ENCODE results near the gene DNAH10. TPM values are rescaled to one million over a fixed set of nuclear protein-coding genes. Genes with fewer than 3 reads are reported as not detected.

DNAH10 gene
- total and polyA plus RNA-seq, 10 of the 15 experiments (the other 5 are each of a cell fraction or from before 2014, with no cell fraction given) = 0.01 to 0.32 (median 0.06) TPM

GRCh38 chr12:123744836-123745235, 17.3 kb upstream of the DNAH10 start:
- H2AFZ ChIP-seq (ENCODE audit: control insufficient read depth, low read depth, low read length) = no peak overlapping the region
- no peak overlapping the region for H3K27ac ChIP-seq (ENCODE audit: control insufficient read depth, insufficient read depth)
- ChIA-PET RAD21 (ENCODE audit: unreplicated experiment) (no interaction called here), CTCF (interaction anchor here (1.1 kb wide), 1 partner anchor 23 kb away, joined by 3 read pairs; no protein-coding TSS in a partner anchor), SMC1A (ENCODE audit: uncharacterized antibody, unreplicated experiment) (interaction anchor here (1.2 kb wide), 1 partner anchor 32 kb away, joined by 3 read pairs; the partner anchor contains the start of gene ATP6V0A2), POLR2A (interaction anchor here (1.0 kb wide), 1 partner anchor 19 kb away, joined by 3 read pairs; no protein-coding TSS in a partner anchor)
- H4K20me1 ChIP-seq (ENCODE audit: control insufficient read depth, insufficient read depth) = no peaks in the 10 kb centered on the region
- no peak for DNase-seq (ENCODE audit: low read depth, low spot score)
- H3K79me2 ChIP-seq (ENCODE audit: control insufficient read depth, insufficient read depth, low read length) = no peaks in the 10 kb centered on the region
- peaks cover 11 to 31% of the 10 kb centered on the region in 2 experiments for H3K36me3 ChIP-seq (ENCODE audit: control insufficient read depth in 2 of 2, insufficient read depth in 2 of 2, low read length in 1 of 2)
- intact Hi-C loops (cut with micrococcal nuclease; ENCODE audit: unreplicated experiment) = no loop called here
- BruUV-seq (replicated peaks) = no TSS peak
- H3K4me1 ChIP-seq (ENCODE audit: control insufficient read depth, insufficient read depth, low read length) = peaks cover 12% of the 10 kb centered on the region; the same call in 1 of the 2 replicates
- H3K27me3 ChIP-seq (replicated peaks in 1 of 2; ENCODE audit: control insufficient read depth in 2 of 2, insufficient read depth in 2 of 2, low read length in 1 of 2) = no peaks in the 10 kb centered on the region
- no peak overlapping the region for H3K4me3 ChIP-seq
- WGBS (ENCODE audit: insufficient coverage, insufficient replicate concordance, low lambda C conversion rate, missing lambda C conversion rate) = 92% methylated on average over 12 of the region's 12 CpGs
- no peaks in the 10 kb centered on the region for H3K9me3 ChIP-seq (replicated peaks; ENCODE audit: control insufficient read depth, insufficient read depth, low read length)
- H3K4me2 ChIP-seq (ENCODE audit: control insufficient read depth, insufficient read depth) = no peak overlapping the region
- no peak for TF ChIP-seq TBL1XR1 (IDR thresholded peaks at IDR 0.05; ENCODE audit: low read depth, low read length)
- no peak for TF ChIP-seq CREM (IDR thresholded peaks at IDR 0.05; ENCODE audit: low read depth)
- TF ChIP-seq ZNF24 (IDR thresholded peaks at IDR 0.05) = no peak
- no peak for TF ChIP-seq RCOR1 (conservative IDR thresholded peaks at IDR 0.05; ENCODE audit: low read depth, low read length)
- no peak for TF ChIP-seq RELA (IDR thresholded peaks at IDR 0.05; ENCODE audit: borderline replicate concordance, partially characterized antibody)
- TF ChIP-seq TAF1 (IDR thresholded peaks at IDR 0.05; ENCODE audit: borderline replicate concordance, low read depth, low read length) = no peak
- no peak overlapping the region for H3K9ac ChIP-seq (ENCODE audit: control insufficient read depth, insufficient read depth, low read length)
- ATAC-seq = no peak
- FAIRE-seq = no peak
- in situ Hi-C loops (cut with MboI) = no loop called here

GRCh38 chr12:123747309-123747708, 14.8 kb upstream of the DNAH10 start:
- intact Hi-C loops (cut with micrococcal nuclease; ENCODE audit: unreplicated experiment) = no loop called here
- POLR2A ChIA-PET = interaction anchor here (1.0 kb wide), 1 partner anchor 9 kb away, joined by 3 read pairs; no protein-coding TSS in a partner anchor
- Histone ChIP-seq H2AFZ (ENCODE audit: control insufficient read depth, low read depth, low read length) (no peak overlapping the region), H3K27me3 (replicated peaks in 1 of 2; ENCODE audit: control insufficient read depth in 2 of 2, insufficient read depth in 2 of 2, low read length in 1 of 2) (no peaks in the 10 kb centered on the region), H3K4me1 (ENCODE audit: control insufficient read depth, insufficient read depth, low read length) (peaks cover 8% of the 10 kb centered on the region; the same call in 1 of the 2 replicates), H3K4me2 (ENCODE audit: control insufficient read depth, insufficient read depth) (no peak overlapping the region), H3K4me3 (no peak overlapping the region), H3K27ac (ENCODE audit: control insufficient read depth, insufficient read depth) (no peak overlapping the region), H3K9me3 (replicated peaks; ENCODE audit: control insufficient read depth, insufficient read depth, low read length) (no peaks in the 10 kb centered on the region), H3K36me3 (ENCODE audit: control insufficient read depth in 2 of 2, insufficient read depth in 2 of 2, low read length in 1 of 2) (peaks cover 13 to 29% of the 10 kb centered on the region in 2 experiments), H3K9ac (ENCODE audit: control insufficient read depth, insufficient read depth, low read length) (no peak overlapping the region), H4K20me1 (ENCODE audit: control insufficient read depth, insufficient read depth) (no peaks in the 10 kb centered on the region), H3K79me2 (ENCODE audit: control insufficient read depth, insufficient read depth, low read length) (no peaks in the 10 kb centered on the region)
- CTCF ChIA-PET = interaction anchor here (1.1 kb wide), 1 partner anchor 12 kb away, joined by 3 read pairs; no protein-coding TSS in a partner anchor
- BruUV-seq (replicated peaks) = no TSS peak
- SMC1A ChIA-PET (ENCODE audit: uncharacterized antibody, unreplicated experiment) = no interaction called here
- FAIRE-seq (no peak), DNase-seq (ENCODE audit: low read depth, low spot score) (no peak), ATAC-seq (no peak)
- WGBS (ENCODE audit: insufficient coverage, insufficient replicate concordance, low lambda C conversion rate, missing lambda C conversion rate) = 86% methylated on average over 5 of the region's 5 CpGs
- RAD21 ChIA-PET (ENCODE audit: unreplicated experiment) = interaction anchor here (2.0 kb wide), 1 partner anchor 33 kb away, joined by 4 read pairs; no protein-coding TSS in a partner anchor
- in situ Hi-C loops (cut with MboI) = no loop called here
- TF ChIP-seq HDAC2 (IDR thresholded peaks at IDR 0.05) (no peak), SREBF2 (IDR thresholded peaks at IDR 0.05; ENCODE audit: low read length) (no peak), RFX5 (IDR thresholded peaks at IDR 0.05; ENCODE audit: low read depth, low read length) (no peak), NFYB (IDR thresholded peaks at IDR 0.05; ENCODE audit: insufficient read depth, low read depth, low read length) (no peak), SMAD5 (IDR thresholded peaks at IDR 0.05; ENCODE audit: low read depth) (no peak), TCF12 (IDR thresholded peaks at IDR 0.05; ENCODE audit: low read depth, low read length) (no peak), ZBED1 (IDR thresholded peaks at IDR 0.05; ENCODE audit: borderline replicate concordance) (no peak), RBBP5 (conservative IDR thresholded peaks at IDR 0.05) (no peak), PAX8 (IDR thresholded peaks at IDR 0.05) (no peak)
- TF ChIP-seq, protein P1, sequence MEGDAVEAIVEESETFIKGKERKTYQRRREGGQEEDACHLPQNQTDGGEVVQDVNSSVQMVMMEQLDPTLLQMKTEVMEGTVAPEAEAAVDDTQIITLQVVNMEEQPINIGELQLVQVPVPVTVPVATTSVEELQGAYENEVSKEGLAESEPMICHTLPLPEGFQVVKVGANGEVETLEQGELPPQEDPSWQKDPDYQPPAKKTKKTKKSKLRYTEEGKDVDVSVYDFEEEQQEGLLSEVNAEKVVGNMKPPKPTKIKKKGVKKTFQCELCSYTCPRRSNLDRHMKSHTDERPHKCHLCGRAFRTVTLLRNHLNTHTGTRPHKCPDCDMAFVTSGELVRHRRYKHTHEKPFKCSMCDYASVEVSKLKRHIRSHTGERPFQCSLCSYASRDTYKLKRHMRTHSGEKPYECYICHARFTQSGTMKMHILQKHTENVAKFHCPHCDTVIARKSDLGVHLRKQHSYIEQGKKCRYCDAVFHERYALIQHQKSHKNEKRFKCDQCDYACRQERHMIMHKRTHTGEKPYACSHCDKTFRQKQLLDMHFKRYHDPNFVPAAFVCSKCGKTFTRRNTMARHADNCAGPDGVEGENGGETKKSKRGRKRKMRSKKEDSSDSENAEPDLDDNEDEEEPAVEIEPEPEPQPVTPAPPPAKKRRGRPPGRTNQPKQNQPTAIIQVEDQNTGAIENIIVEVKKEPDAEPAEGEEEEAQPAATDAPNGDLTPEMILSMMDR (IDR thresholded peaks at IDR 0.05 in 2 of 3, conservative IDR thresholded peaks at IDR 0.05 in 1 of 3; ENCODE audit: control insufficient read depth in 2 of 3, extremely low read depth in 1 of 3, insufficient read depth in 1 of 3, low read depth in 3 of 3, low read length in 3 of 3) = no peak
- TF ChIP-seq, protein P2, sequence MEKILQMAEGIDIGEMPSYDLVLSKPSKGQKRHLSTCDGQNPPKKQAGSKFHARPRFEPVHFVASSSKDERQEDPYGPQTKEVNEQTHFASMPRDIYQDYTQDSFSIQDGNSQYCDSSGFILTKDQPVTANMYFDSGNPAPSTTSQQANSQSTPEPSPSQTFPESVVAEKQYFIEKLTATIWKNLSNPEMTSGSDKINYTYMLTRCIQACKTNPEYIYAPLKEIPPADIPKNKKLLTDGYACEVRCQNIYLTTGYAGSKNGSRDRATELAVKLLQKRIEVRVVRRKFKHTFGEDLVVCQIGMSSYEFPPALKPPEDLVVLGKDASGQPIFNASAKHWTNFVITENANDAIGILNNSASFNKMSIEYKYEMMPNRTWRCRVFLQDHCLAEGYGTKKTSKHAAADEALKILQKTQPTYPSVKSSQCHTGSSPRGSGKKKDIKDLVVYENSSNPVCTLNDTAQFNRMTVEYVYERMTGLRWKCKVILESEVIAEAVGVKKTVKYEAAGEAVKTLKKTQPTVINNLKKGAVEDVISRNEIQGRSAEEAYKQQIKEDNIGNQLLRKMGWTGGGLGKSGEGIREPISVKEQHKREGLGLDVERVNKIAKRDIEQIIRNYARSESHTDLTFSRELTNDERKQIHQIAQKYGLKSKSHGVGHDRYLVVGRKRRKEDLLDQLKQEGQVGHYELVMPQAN (conservative IDR thresholded peaks at IDR 0.05) = no peak
